Measurements from ENCODE around the gene ZNF500.

Gene ZNF500

GRCh38 chr16:4762205-4762604 lies 4.8 kb downstream of the ZNF500 start:
- no peak for TF ChIP-seq POLR2AphosphoS5 (IDR thresholded peaks at IDR 0.05; ENCODE audit: low read depth, low read length)
- no peak for TF ChIP-seq TAF1 (IDR thresholded peaks at IDR 0.05; ENCODE audit: borderline replicate concordance, insufficient read depth, low read length)
- TF ChIP-seq FOXP2 (optimal IDR thresholded peaks at IDR 0.05; ENCODE audit: borderline replicate concordance, extremely low read depth, extremely low read length, insufficient read depth) = no peak
- no peak for TF ChIP-seq SIN3A (IDR thresholded peaks at IDR 0.05; ENCODE audit: borderline replicate concordance, insufficient read depth, low read length)

GRCh38 chr16:4760221-4760910 lies 6.6 kb downstream of the ZNF500 start:
- TF ChIP-seq REST (IDR thresholded peaks at IDR 0.05; ENCODE audit: insufficient read depth in 1 of 2, low read depth in 2 of 2, low read length in 2 of 2) (no peak), FOXP2 (optimal IDR thresholded peaks at IDR 0.05; ENCODE audit: borderline replicate concordance, extremely low read depth, extremely low read length, insufficient read depth) (no peak), TAF1 (IDR thresholded peaks at IDR 0.05; ENCODE audit: borderline replicate concordance, insufficient read depth, low read length) (no peak), SIN3A (IDR thresholded peaks at IDR 0.05; ENCODE audit: borderline replicate concordance, insufficient read depth, low read length) (no peak), POLR2AphosphoS5 (IDR thresholded peaks at IDR 0.05; ENCODE audit: low read depth, low read length) (no peak)

GRCh38 chr16:4755687-4756086 lies 11.3 kb downstream of the ZNF500 start:
- TF ChIP-seq TAF1 (IDR thresholded peaks at IDR 0.05; ENCODE audit: borderline replicate concordance, insufficient read depth, low read length) (no peak), REST (IDR thresholded peaks at IDR 0.05; ENCODE audit: insufficient read depth in 1 of 2, low read depth in 2 of 2, low read length in 2 of 2) (no peak), FOXP2 (optimal IDR thresholded peaks at IDR 0.05; ENCODE audit: borderline replicate concordance, extremely low read depth, extremely low read length, insufficient read depth) (no peak), SIN3A (IDR thresholded peaks at IDR 0.05; ENCODE audit: borderline replicate concordance, insufficient read depth, low read length) (no peak), POLR2AphosphoS5 (IDR thresholded peaks at IDR 0.05; ENCODE audit: low read depth, low read length) (no peak)

GRCh38 chr16:4754865-4755264 lies 12.1 kb downstream of the ZNF500 start:
- TF ChIP-seq SIN3A (IDR thresholded peaks at IDR 0.05; ENCODE audit: borderline replicate concordance, insufficient read depth, low read length) (no peak), REST (IDR thresholded peaks at IDR 0.05; ENCODE audit: insufficient read depth in 1 of 2, low read depth in 2 of 2, low read length in 2 of 2) (no peak), FOXP2 (optimal IDR thresholded peaks at IDR 0.05; ENCODE audit: borderline replicate concordance, extremely low read depth, extremely low read length, insufficient read depth) (no peak), TAF1 (IDR thresholded peaks at IDR 0.05; ENCODE audit: borderline replicate concordance, insufficient read depth, low read length) (no peak), POLR2AphosphoS5 (IDR thresholded peaks at IDR 0.05; ENCODE audit: low read depth, low read length) (no peak)

- TF ChIP-seq FOXP2 (optimal IDR thresholded peaks at IDR 0.05; ENCODE audit: borderline replicate concordance, extremely low read depth, extremely low read length, insufficient read depth) = no peak
- TF ChIP-seq TAF1 (IDR thresholded peaks at IDR 0.05; ENCODE audit: borderline replicate concordance, insufficient read depth, low read length) = no peak
- TF ChIP-seq POLR2AphosphoS5 (IDR thresholded peaks at IDR 0.05; ENCODE audit: low read depth, low read length) = no peak
- TF ChIP-seq SIN3A (IDR thresholded peaks at IDR 0.05; ENCODE audit: borderline replicate concordance, insufficient read depth, low read length) = no peak
- no peak for TF ChIP-seq REST (IDR thresholded peaks at IDR 0.05; ENCODE audit: insufficient read depth in 1 of 2, low read depth in 2 of 2, low read length in 2 of 2)
Measured at GRCh38 chr16:4753227-4753626, 13.7 kb downstream of the ZNF500 start.
